ENCODE results near the gene IER5. TPM values are rescaled to one million over a fixed set of nuclear protein-coding genes. Genes with fewer than 3 reads are reported as not detected.

IER5 gene
- total and polyA plus RNA-seq, 2 of the 13 experiments (the other 11 are each of a cell fraction or from before 2014, with no cell fraction given): 2.5 to 3.5 TPM

DNA sequence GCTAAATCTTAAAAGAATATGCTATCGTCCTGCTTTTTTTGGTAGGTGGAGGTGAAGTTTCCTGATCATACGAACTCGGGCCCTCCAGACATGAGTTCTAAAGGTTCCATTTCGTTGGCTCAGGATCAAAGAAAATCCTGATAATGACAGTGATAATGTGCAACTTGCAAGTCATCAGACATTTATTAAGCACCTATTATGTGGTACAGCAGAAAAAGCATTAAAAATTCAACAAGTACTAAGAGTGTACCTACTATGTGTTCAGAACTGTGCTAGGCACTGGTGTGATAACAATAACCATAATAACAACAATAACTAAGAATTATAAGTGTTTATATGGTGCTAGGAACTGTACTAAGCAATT, 3.9 kb upstream of the IER5 start:
- no TSS peak for BruUV-seq (replicated peaks)
- H3K9ac ChIP-seq (ENCODE audit: insufficient read depth, low read depth, low read length): no peak overlapping the region
- no peak overlapping the region for H2AFZ ChIP-seq (ENCODE audit: low read length)
- peaks cover 4% of the 10 kb centered on the region for H3K79me2 ChIP-seq (ENCODE audit: insufficient read depth, low read length)
- WGBS (ENCODE audit: low lambda C conversion rate): 3% methylated on average over 4 of the region's 4 CpGs
- no peaks in the 10 kb centered on the region for H3K36me3 ChIP-seq (replicated peaks in 1 of 2; ENCODE audit: control insufficient read depth in 1 of 2, insufficient read depth in 2 of 2, low read length in 2 of 2)
- ChIA-PET POLR2A (interaction anchor here (0.7 to 1.0 kb wide), 3 partner anchors 20 to 58 kb away, joined by 3 to 4 read pairs (median 3); no protein-coding TSS in a partner anchor), CTCF (ENCODE audit: low intra/inter-chr PET ratio, low total read pairs) (interaction anchor here (1.6 to 1.7 kb wide), 2 partner anchors 46 to 57 kb away, joined by 5 to 20 read pairs; no protein-coding TSS in a partner anchor)
- in situ Hi-C loops (cut with HindIII; ENCODE audit: extremely low pct_ligation_motif_present, low pct_unique_long_range_greater_than_20kb) (no loop called here), intact Hi-C loops (cut with micrococcal nuclease; ENCODE audit: unreplicated experiment) (loop anchor here (1.0 to 5.0 kb wide), 2 partner anchors 58 to 202 kb away; no protein-coding TSS in a partner anchor)
- no peak for DNase-seq (ENCODE audit: low spot score)
- no peak overlapping the region for H3K27ac ChIP-seq (ENCODE audit: extremely low read length, insufficient read depth, low read length)
- H3K4me1 ChIP-seq (ENCODE audit: insufficient read depth, low read length): peaks cover 34% of the 10 kb centered on the region
- no peak overlapping the region for H3K4me3 ChIP-seq (replicated peaks in 1 of 3; ENCODE audit: insufficient read depth in 1 of 3, low read depth in 2 of 3, low read length in 3 of 3)
- no peak for ATAC-seq
- H4K20me1 ChIP-seq (ENCODE audit: insufficient read depth, low read length): peaks cover 3% of the 10 kb centered on the region; the same call in 1 of the 2 replicates
- H3K27me3 ChIP-seq (ENCODE audit: control insufficient read depth in 1 of 2, insufficient read depth in 2 of 2, low read length in 2 of 2): no peaks in the 10 kb centered on the region; a peak in 1 of 5 replicates
- no peak for FAIRE-seq
- H3K4me2 ChIP-seq (ENCODE audit: low read depth, low read length): peak overlapping the region; percentile 55
- H3K9me3 ChIP-seq (ENCODE audit: low read length): no peaks in the 10 kb centered on the region
- TF ChIP-seq, protein P1, sequence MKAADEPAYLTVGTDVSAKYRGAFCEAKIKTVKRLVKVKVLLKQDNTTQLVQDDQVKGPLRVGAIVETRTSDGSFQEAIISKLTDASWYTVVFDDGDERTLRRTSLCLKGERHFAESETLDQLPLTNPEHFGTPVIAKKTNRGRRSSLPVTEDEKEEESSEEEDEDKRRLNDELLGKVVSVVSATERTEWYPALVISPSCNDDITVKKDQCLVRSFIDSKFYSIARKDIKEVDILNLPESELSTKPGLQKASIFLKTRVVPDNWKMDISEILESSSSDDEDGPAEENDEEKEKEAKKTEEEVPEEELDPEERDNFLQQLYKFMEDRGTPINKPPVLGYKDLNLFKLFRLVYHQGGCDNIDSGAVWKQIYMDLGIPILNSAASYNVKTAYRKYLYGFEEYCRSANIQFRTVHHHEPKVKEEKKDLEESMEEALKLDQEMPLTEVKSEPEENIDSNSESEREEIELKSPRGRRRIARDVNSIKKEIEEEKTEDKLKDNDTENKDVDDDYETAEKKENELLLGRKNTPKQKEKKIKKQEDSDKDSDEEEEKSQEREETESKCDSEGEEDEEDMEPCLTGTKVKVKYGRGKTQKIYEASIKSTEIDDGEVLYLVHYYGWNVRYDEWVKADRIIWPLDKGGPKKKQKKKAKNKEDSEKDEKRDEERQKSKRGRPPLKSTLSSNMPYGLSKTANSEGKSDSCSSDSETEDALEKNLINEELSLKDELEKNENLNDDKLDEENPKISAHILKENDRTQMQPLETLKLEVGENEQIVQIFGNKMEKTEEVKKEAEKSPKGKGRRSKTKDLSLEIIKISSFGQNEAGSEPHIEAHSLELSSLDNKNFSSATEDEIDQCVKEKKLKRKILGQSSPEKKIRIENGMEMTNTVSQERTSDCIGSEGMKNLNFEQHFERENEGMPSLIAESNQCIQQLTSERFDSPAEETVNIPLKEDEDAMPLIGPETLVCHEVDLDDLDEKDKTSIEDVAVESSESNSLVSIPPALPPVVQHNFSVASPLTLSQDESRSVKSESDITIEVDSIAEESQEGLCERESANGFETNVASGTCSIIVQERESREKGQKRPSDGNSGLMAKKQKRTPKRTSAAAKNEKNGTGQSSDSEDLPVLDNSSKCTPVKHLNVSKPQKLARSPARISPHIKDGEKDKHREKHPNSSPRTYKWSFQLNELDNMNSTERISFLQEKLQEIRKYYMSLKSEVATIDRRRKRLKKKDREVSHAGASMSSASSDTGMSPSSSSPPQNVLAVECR (CRISPR knock-in tag; IDR thresholded peaks at IDR 0.05; ENCODE audit: borderline replicate concordance): no peak
- TF ChIP-seq GABPB1 (CRISPR knock-in tag; IDR thresholded peaks at IDR 0.05) (no peak), NR2F6 (IDR thresholded peaks at IDR 0.05) (no peak), NR2F6 (CRISPR knock-in tag; IDR thresholded peaks at IDR 0.05) (no peak), SKIL (CRISPR knock-in tag; IDR thresholded peaks at IDR 0.05; ENCODE audit: borderline replicate concordance) (no peak), HES4 (CRISPR knock-in tag; IDR thresholded peaks at IDR 0.05; ENCODE audit: borderline replicate concordance) (no peak), GATA4 (IDR thresholded peaks at IDR 0.05; ENCODE audit: borderline replicate concordance, low read depth) (no peak), ZKSCAN1 (IDR thresholded peaks at IDR 0.05; ENCODE audit: low read length) (peak; percentile 78), SNRNP70 (IDR thresholded peaks at IDR 0.05; ENCODE audit: low read depth, low read length) (no peak), ZNF878 (CRISPR knock-in tag; IDR thresholded peaks at IDR 0.05) (no peak), PHF8 (CRISPR knock-in tag; IDR thresholded peaks at IDR 0.05) (no peak), ZNF317 (CRISPR knock-in tag; IDR thresholded peaks at IDR 0.05) (peak; percentile 1; the same call in 1 of the 2 replicates), KLF11 (CRISPR knock-in tag; IDR thresholded peaks at IDR 0.05) (0 out of 2 replicates have a peak, but pooled peaks have one; percentile 6), CCDC6 (CRISPR knock-in tag; IDR thresholded peaks at IDR 0.05) (no peak), ZFP37 (CRISPR knock-in tag; IDR thresholded peaks at IDR 0.05; ENCODE audit: borderline replicate concordance) (no peak), ZNF205 (CRISPR knock-in tag; IDR thresholded peaks at IDR 0.05) (no peak)
- TF ChIP-seq, protein P2, sequence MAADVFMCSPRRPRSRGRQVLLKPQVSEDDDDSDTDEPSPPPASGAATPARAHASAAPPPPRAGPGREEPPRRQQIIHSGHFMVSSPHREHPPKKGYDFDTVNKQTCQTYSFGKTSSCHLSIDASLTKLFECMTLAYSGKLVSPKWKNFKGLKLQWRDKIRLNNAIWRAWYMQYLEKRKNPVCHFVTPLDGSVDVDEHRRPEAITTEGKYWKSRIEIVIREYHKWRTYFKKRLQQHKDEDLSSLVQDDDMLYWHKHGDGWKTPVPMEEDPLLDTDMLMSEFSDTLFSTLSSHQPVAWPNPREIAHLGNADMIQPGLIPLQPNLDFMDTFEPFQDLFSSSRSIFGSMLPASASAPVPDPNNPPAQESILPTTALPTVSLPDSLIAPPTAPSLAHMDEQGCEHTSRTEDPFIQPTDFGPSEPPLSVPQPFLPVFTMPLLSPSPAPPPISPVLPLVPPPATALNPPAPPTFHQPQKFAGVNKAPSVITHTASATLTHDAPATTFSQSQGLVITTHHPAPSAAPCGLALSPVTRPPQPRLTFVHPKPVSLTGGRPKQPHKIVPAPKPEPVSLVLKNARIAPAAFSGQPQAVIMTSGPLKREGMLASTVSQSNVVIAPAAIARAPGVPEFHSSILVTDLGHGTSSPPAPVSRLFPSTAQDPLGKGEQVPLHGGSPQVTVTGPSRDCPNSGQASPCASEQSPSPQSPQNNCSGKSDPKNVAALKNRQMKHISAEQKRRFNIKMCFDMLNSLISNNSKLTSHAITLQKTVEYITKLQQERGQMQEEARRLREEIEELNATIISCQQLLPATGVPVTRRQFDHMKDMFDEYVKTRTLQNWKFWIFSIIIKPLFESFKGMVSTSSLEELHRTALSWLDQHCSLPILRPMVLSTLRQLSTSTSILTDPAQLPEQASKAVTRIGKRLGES (CRISPR knock-in tag; IDR thresholded peaks at IDR 0.05; ENCODE audit: borderline replicate concordance): no peak
